Measurements from ENCODE around the gene KRTAP4-11.
"Not testable (repeated sequence)": the region's sequence is repeated elsewhere in the genome, so short reads cannot be mapped to it uniquely, and the experiment has no call there.

KRTAP4-11 gene

DNA sequence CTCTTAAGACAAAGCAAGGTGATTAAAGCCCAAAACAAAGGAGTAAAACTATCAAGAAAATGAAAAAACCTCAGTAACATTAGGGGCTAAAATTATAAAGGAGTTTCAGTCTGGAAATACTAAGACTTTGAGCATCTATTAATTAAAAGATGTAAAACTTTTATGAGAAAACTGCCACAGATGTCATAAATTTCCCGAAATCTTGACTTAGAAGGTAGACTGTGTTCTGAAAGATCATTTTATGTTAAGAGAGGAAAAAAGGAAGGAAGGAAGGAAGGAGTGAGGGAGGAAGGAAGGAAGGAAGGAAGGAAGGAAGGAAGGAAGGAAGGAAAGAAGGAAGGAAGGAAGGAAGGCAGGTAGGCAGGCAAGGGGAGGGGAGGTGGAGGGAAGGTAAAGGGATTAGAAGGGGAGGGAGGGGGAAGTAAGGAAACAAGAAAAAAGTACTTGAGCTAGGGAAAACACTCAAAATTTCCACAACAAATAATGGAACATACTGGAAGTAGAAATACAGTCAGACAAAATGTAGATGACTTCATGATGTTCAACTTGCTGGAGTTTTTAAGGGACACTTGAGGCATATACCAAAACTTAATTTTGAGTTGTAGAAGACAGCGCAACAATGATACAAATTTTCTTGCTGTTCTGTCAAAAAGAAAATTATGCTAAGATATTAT lies 29.5 kb upstream of the KRTAP4-11 start:
- Histone ChIP-seq H3K27ac (ENCODE audit: low read depth in 2 of 2, low read length in 2 of 2) (no peak overlapping the region), H3K36me3 (ENCODE audit: control insufficient read depth in 2 of 2, insufficient read depth in 2 of 2, low read length in 2 of 2) (no peaks in the 10 kb centered on the region), H3K4me3 (ENCODE audit: low read length in 2 of 2) (no peak overlapping the region), H3K9me3 (ENCODE audit: control insufficient read depth in 2 of 2, low read length in 2 of 2) (no peaks in the 10 kb centered on the region), H3K9ac (ENCODE audit: low read depth in 1 of 2, low read length in 2 of 2) (no peak overlapping the region), H3K4me1 (ENCODE audit: control insufficient read depth in 2 of 2, insufficient read depth in 2 of 2, low read length in 2 of 2) (no peaks in the 10 kb centered on the region), H3K27me3 (ENCODE audit: control insufficient read depth in 2 of 2, insufficient read depth in 2 of 2, low read length in 2 of 2) (peaks cover 0 to 3% of the 10 kb centered on the region in 2 donors)

DNA sequence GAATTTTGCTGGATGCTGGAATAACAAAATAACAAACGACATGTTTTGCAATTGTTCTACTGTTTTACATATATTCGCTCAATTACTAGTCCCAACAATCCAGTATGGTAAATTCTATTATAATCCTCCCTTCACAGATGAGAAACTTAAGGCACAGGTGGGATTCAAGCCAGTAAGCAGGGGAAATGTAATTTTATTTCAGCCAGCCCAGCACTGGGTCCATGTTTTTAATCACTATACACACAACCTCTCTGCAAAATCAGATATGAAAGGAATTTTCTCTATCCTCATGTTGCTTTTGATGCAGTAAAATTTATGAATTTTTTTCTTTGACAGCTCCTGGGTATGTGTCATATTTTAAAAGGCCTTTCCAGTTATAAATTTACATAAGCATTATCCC lies 27.1 kb upstream of the KRTAP4-11 start:
- Histone ChIP-seq H3K4me3 (ENCODE audit: low read length in 2 of 2) (no peak overlapping the region), H3K4me1 (ENCODE audit: control insufficient read depth in 2 of 2, insufficient read depth in 2 of 2, low read length in 2 of 2) (no peaks in the 10 kb centered on the region), H3K27me3 (ENCODE audit: control insufficient read depth in 2 of 2, insufficient read depth in 2 of 2, low read length in 2 of 2) (no peaks in the 10 kb centered on the region), H3K9ac (ENCODE audit: low read depth in 1 of 2, low read length in 2 of 2) (no peak overlapping the region), H3K27ac (ENCODE audit: low read depth in 2 of 2, low read length in 2 of 2) (no peak overlapping the region), H3K36me3 (ENCODE audit: control insufficient read depth in 2 of 2, insufficient read depth in 2 of 2, low read length in 2 of 2) (no peaks in the 10 kb centered on the region), H3K9me3 (ENCODE audit: control insufficient read depth in 2 of 2, low read length in 2 of 2) (no peaks in the 10 kb centered on the region)

DNA sequence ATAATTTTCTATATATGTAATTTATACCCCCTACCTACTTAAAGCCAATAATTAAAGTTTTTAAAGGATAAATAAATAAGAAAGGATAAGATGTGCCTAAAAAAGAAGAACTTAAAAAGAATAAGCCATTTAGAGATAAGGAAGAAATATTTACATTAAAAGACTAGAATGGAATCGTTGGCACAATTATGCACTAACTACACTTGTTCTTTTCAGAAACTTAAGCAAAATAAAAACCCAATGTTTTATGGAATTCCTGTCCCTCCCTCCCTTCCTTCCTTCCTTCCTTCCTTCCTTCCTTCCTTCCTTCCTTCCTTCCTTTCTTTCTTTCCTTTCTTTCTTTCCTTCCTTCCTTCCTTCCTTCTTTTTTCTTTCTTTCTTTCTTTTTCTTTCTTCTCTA lies 26.7 kb upstream of the KRTAP4-11 start:
- no peaks in the 10 kb centered on the region for H3K4me1 ChIP-seq (ENCODE audit: control insufficient read depth in 2 of 2, insufficient read depth in 2 of 2, low read length in 2 of 2)
- H3K27me3 ChIP-seq (ENCODE audit: control insufficient read depth in 2 of 2, insufficient read depth in 2 of 2, low read length in 2 of 2): no peaks in the 10 kb centered on the region
- no peaks in the 10 kb centered on the region for H3K9me3 ChIP-seq (ENCODE audit: control insufficient read depth in 2 of 2, low read length in 2 of 2)
- no peak overlapping the region for H3K9ac ChIP-seq (ENCODE audit: low read depth in 1 of 2, low read length in 2 of 2)
- no peak overlapping the region for H3K4me3 ChIP-seq (ENCODE audit: low read length in 2 of 2)
- H3K27ac ChIP-seq (ENCODE audit: low read depth in 2 of 2, low read length in 2 of 2): no peak overlapping the region
- H3K36me3 ChIP-seq (ENCODE audit: control insufficient read depth in 2 of 2, insufficient read depth in 2 of 2, low read length in 2 of 2): no peaks in the 10 kb centered on the region

DNA sequence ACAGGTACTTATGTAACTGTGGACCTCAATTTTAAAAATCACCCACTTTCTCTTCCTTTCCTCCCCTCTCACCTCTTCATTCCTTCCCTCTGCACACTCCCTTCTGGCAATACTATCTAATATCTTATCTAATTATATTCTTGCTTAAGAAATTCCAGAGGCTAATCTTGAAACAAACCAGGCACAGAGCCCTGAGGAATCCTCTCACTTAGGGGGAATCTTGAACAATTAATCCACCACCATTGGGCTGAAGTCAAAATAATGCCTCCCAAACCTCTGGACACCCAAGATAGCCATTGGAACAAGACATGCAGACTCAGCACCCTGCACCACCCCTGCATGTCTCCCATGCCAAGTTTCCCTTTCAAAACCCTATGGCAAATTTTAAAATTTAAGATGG lies 23.2 kb upstream of the KRTAP4-11 start:
- H3K4me3 ChIP-seq (ENCODE audit: low read length in 2 of 2): no peak overlapping the region
- H3K36me3 ChIP-seq (ENCODE audit: control insufficient read depth in 2 of 2, insufficient read depth in 2 of 2, low read length in 2 of 2): no peaks in the 10 kb centered on the region
- H3K4me1 ChIP-seq (ENCODE audit: control insufficient read depth in 2 of 2, insufficient read depth in 2 of 2, low read length in 2 of 2): no peaks in the 10 kb centered on the region
- H3K27ac ChIP-seq (ENCODE audit: low read depth in 2 of 2, low read length in 2 of 2): no peak overlapping the region
- H3K9me3 ChIP-seq (ENCODE audit: control insufficient read depth in 2 of 2, low read length in 2 of 2): no peaks in the 10 kb centered on the region
- H3K27me3 ChIP-seq (ENCODE audit: control insufficient read depth in 2 of 2, insufficient read depth in 2 of 2, low read length in 2 of 2): no peaks in the 10 kb centered on the region
- H3K9ac ChIP-seq (ENCODE audit: low read depth in 1 of 2, low read length in 2 of 2): no peak overlapping the region

DNA sequence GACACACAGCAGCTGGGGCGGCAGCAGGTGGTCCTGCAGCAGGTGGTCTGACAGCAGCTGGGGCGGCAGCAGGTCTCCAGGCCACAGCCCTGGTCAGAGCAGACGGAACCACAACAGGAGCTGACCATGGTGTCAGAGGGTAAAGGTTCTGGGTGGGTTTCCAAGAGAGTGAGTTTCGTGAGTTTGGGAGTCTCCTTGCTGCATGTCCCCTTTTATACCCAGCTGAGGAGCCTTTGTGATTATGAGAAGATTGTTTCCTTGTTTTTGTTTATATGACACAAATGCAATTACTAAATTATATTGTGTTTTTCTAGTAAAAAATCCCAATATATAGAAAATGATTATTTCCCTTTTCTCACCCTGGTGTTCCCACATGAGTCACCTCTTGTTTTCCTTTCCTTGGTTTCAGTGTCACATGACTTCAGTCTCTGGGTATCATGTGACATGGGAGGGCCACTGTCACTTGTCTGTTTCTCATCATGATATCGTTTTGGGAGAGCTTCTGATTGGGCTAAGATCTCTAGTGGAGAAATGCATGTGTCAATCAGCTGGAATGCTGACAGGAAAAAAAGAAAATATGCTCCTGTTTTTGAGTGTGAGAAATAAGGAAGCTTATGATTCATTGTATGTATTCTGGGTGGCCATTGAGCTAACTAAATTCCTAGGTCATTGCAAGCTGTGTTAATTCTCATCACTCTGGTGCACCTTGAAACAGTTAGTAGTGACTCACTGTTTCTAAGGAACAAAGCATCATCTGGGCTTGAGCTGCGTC lies 22.4 kb upstream of the KRTAP4-11 start, which contains the start of gene KRTAP4-6:
TSS of gene KRTAP4-6 (minus strand) at position 185 of the 772 bp plus-strand sequence. CDS start at position 128, 57 bp downstream.
- no peaks in the 10 kb centered on the region for H3K27me3 ChIP-seq (ENCODE audit: control insufficient read depth in 2 of 2, insufficient read depth in 2 of 2, low read length in 2 of 2)
- H3K36me3 ChIP-seq (ENCODE audit: control insufficient read depth in 2 of 2, insufficient read depth in 2 of 2, low read length in 2 of 2): no peaks in the 10 kb centered on the region
- no peaks in the 10 kb centered on the region for H3K9me3 ChIP-seq (ENCODE audit: control insufficient read depth in 2 of 2, low read length in 2 of 2)
- H3K27ac ChIP-seq (ENCODE audit: low read depth in 2 of 2, low read length in 2 of 2): no peak within 1 kb of the TSS
- no peak within 1 kb of the TSS for H3K4me3 ChIP-seq (ENCODE audit: low read length in 2 of 2)
- no peaks in the 10 kb centered on the region for H3K4me1 ChIP-seq (ENCODE audit: control insufficient read depth in 2 of 2, insufficient read depth in 2 of 2, low read length in 2 of 2)
- no peak within 1 kb of the TSS for H3K9ac ChIP-seq (ENCODE audit: low read depth in 1 of 2, low read length in 2 of 2)

DNA sequence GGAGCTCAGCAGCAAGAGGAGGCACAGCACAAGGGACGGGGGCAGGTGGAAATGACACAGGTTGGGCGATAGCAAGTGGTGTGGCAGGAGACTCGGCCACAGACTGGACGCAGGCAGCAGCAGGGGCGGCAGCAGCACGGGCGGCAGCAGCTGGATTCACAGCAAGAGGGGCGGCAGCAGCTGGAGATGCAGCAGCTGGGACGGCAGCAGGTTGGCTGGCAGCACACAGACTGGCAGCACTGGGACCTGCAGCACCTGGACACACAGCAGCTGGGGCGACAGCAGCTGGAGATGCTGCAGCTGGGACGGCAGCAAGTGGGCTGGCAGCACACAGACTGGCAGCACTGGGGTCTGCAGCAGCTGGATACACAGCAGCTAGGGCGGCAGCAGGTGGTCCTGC lies 21.7 kb upstream of the KRTAP4-11 start:
- not testable (repeated sequence) for H3K27ac ChIP-seq (ENCODE audit: low read depth in 2 of 2, low read length in 2 of 2); H3K9ac ChIP-seq (ENCODE audit: low read depth in 1 of 2, low read length in 2 of 2); H3K4me1 ChIP-seq (ENCODE audit: control insufficient read depth in 2 of 2, insufficient read depth in 2 of 2, low read length in 2 of 2); H3K36me3 ChIP-seq (ENCODE audit: control insufficient read depth in 2 of 2, insufficient read depth in 2 of 2, low read length in 2 of 2); H3K27me3 ChIP-seq (ENCODE audit: control insufficient read depth in 2 of 2, insufficient read depth in 2 of 2, low read length in 2 of 2); H3K4me3 ChIP-seq (ENCODE audit: low read length in 2 of 2); H3K9me3 ChIP-seq (ENCODE audit: control insufficient read depth in 2 of 2, low read length in 2 of 2)

DNA sequence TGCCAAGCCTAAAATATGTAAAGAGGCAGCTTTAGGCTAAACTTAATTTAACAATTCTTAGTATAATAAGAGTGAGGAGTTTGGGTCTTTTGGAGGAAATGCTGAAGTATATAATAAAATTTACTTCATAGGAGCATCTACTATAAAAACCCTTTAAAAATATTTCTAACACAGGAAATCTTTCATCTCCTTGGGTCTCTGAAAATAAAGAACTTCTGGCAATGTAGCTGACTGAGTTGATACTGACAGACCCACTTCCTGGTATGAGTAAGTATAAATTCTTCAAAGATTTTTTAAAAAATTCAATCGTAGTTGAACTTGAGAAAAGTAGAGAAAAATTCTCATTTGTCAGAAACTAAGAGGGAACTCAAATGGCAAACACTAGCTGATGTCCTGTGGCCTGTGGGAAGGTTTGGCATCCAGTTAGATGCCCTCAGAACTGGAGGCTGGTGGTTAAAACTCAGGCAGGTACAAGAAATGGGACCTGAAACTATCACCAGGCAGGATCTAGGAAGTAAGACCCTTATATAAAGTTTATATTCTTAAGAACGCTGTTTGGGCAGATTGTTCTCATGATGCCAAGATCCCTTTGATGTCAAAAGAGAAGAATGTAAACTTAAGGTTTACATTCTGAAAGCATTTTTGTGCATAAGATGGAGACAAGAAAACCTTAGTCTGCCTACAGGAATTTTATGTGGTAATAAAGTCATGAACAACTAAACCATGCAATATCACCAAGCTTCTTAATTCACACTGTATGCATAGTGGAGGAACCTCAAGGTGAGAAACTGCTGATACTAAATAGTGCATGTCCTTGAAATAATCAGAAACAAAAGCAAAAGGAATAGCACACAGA lies 15.9 kb upstream of the KRTAP4-11 start:
- H3K4me3 ChIP-seq (ENCODE audit: low read length in 2 of 2): no peak overlapping the region
- H3K27ac ChIP-seq (ENCODE audit: low read depth in 2 of 2, low read length in 2 of 2): no peak overlapping the region
- H3K9me3 ChIP-seq (ENCODE audit: control insufficient read depth in 2 of 2, low read length in 2 of 2): no peaks in the 10 kb centered on the region
- H3K27me3 ChIP-seq (ENCODE audit: control insufficient read depth in 2 of 2, insufficient read depth in 2 of 2, low read length in 2 of 2): no peaks in the 10 kb centered on the region
- H3K9ac ChIP-seq (ENCODE audit: low read depth in 1 of 2, low read length in 2 of 2): no peak overlapping the region
- no peaks in the 10 kb centered on the region for H3K36me3 ChIP-seq (ENCODE audit: control insufficient read depth in 2 of 2, insufficient read depth in 2 of 2, low read length in 2 of 2)
- no peaks in the 10 kb centered on the region for H3K4me1 ChIP-seq (ENCODE audit: control insufficient read depth in 2 of 2, insufficient read depth in 2 of 2, low read length in 2 of 2)

DNA sequence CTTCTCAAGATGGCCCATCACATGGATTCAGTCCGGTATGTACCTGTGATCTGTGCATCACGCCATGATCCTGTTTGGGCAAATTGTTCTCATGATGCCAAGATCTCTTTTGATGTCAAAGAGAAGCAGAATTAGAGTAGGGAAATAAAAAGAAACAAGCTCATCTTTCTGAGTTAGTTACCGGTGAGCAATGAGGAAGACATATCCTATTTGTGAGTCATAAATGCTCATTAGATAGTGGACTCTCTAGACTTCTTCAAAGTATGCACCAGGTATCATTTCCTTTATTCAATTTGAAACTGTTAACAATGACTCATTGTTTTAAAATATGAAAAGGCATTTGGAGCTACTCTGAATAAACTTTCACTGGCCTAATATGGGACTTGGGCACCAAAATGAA lies 13.8 kb upstream of the KRTAP4-11 start:
- Histone ChIP-seq H3K4me1 (ENCODE audit: control insufficient read depth in 2 of 2, insufficient read depth in 2 of 2, low read length in 2 of 2) (no peaks in the 10 kb centered on the region), H3K9me3 (ENCODE audit: control insufficient read depth in 2 of 2, low read length in 2 of 2) (no peaks in the 10 kb centered on the region)

DNA sequence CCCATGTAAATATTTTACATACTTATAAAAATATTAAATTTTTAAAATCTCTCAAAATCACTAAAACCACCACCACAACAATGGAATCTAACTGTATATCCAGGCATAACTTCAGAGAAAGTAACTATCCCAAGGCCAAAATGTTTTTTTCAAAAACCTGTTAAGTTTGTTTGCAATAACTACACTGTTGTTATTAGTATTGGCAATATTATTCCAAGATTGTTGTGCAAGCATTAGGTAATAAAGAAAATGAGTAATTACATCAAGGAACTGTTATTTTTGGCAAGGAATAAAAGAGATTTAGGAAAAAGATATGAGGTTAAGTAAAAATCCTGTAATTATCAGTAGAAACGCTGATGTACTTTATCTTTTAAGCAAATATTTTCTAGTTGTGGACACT lies 9.2 kb upstream of the KRTAP4-11 start:
- Histone ChIP-seq H3K36me3 (ENCODE audit: control insufficient read depth in 2 of 2, insufficient read depth in 2 of 2, low read length in 2 of 2) (no peaks in the 10 kb centered on the region), H3K9ac (ENCODE audit: low read depth in 1 of 2, low read length in 2 of 2) (no peak overlapping the region), H3K4me3 (ENCODE audit: low read length in 2 of 2) (no peak overlapping the region), H3K27ac (ENCODE audit: low read depth in 2 of 2, low read length in 2 of 2) (no peak overlapping the region), H3K27me3 (ENCODE audit: control insufficient read depth in 2 of 2, insufficient read depth in 2 of 2, low read length in 2 of 2) (no peaks in the 10 kb centered on the region), H3K9me3 (ENCODE audit: control insufficient read depth in 2 of 2, low read length in 2 of 2) (no peaks in the 10 kb centered on the region), H3K4me1 (ENCODE audit: control insufficient read depth in 2 of 2, insufficient read depth in 2 of 2, low read length in 2 of 2) (no peaks in the 10 kb centered on the region)

More for the DNA sequence above, 13.8 kb upstream of the KRTAP4-11 start:
- no peak overlapping the region for H3K27ac ChIP-seq (ENCODE audit: low read depth in 2 of 2, low read length in 2 of 2)
- no peaks in the 10 kb centered on the region for H3K36me3 ChIP-seq (ENCODE audit: control insufficient read depth in 2 of 2, insufficient read depth in 2 of 2, low read length in 2 of 2)
- H3K9ac ChIP-seq (ENCODE audit: low read depth in 1 of 2, low read length in 2 of 2): no peak overlapping the region
- no peak overlapping the region for H3K4me3 ChIP-seq (ENCODE audit: low read length in 2 of 2)
- no peaks in the 10 kb centered on the region for H3K27me3 ChIP-seq (ENCODE audit: control insufficient read depth in 2 of 2, insufficient read depth in 2 of 2, low read length in 2 of 2)

DNA sequence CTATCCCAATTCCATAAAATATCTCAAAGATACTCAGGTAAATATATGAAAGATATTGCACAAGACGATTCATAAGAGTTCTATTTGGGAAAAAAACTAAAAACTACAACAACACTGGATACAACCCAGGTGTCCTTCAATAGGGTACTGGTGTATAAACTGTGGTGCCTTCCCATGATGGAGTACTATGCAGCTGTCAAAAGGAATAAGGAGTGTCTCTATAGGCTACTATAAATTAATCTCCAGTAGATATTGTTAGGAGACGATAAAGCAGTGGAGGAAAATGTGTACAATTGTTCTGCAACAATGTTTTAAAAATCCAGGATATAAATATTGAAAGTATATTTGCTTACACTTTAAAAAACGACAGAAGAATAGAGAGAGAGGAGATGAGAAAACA lies 8.2 kb upstream of the KRTAP4-11 start:
- Histone ChIP-seq H3K4me1 (ENCODE audit: control insufficient read depth in 2 of 2, insufficient read depth in 2 of 2, low read length in 2 of 2) (no peaks in the 10 kb centered on the region), H3K27ac (ENCODE audit: low read depth in 2 of 2, low read length in 2 of 2) (no peak overlapping the region), H3K9me3 (ENCODE audit: control insufficient read depth in 2 of 2, low read length in 2 of 2) (no peaks in the 10 kb centered on the region), H3K36me3 (ENCODE audit: control insufficient read depth in 2 of 2, insufficient read depth in 2 of 2, low read length in 2 of 2) (no peaks in the 10 kb centered on the region), H3K27me3 (ENCODE audit: control insufficient read depth in 2 of 2, insufficient read depth in 2 of 2, low read length in 2 of 2) (no peaks in the 10 kb centered on the region), H3K4me3 (ENCODE audit: low read length in 2 of 2) (no peak overlapping the region), H3K9ac (ENCODE audit: low read depth in 1 of 2, low read length in 2 of 2) (no peak overlapping the region)

Measured in mucosa of rectum (tissue), 2 donors.